ENCODE data around the gene ATP2B1. TPM values are rescaled to one million over a fixed set of nuclear protein-coding genes. Genes with fewer than 3 reads are reported as not detected.

The ATP2B1 gene
- total and polyA plus RNA-seq, 12 donors, result 6.3 to 37.3 (median 17.4) TPM

- DNase-seq, result no peak
- no peak for TF ChIP-seq CTCF (IDR thresholded peaks at IDR 0.05)
- TF ChIP-seq POLR2A (IDR thresholded peaks at IDR 0.05), result no peak
- H3K27me3 ChIP-seq, result no peaks in the 10 kb centered on the region
- no peak overlapping the region for H3K27ac ChIP-seq
- intact Hi-C loops (cut with DNase I), result no loop called here
- H3K4me3 ChIP-seq, result no peak overlapping the region
- peaks cover 0 to 8% of the 10 kb centered on the region in 2 donors for H3K36me3 ChIP-seq (replicated peaks in 1 of 2)
- no peaks in the 10 kb centered on the region for H3K4me1 ChIP-seq (replicated peaks in 1 of 2)
- no peaks in the 10 kb centered on the region for H3K9me3 ChIP-seq (replicated peaks in 1 of 3)
Observed at GRCh38 chr12:89589753-89590152, 118.9 kb downstream of the ATP2B1 start.

- no peak overlapping the region for H3K27ac ChIP-seq
- WGBS, 4 donors, result 88 to 98% (median 94%) methylated on average over 2 of the region's 2 CpGs
- no peaks in the 10 kb centered on the region for H3K9me3 ChIP-seq (replicated peaks in 1 of 3)
- no peaks in the 10 kb centered on the region for H3K4me1 ChIP-seq (replicated peaks in 1 of 2)
- no peaks in the 10 kb centered on the region for H3K36me3 ChIP-seq (replicated peaks in 1 of 2)
- intact Hi-C loops (cut with DNase I), result no loop called here
- DNase-seq, result no peak
- TF ChIP-seq CTCF (IDR thresholded peaks at IDR 0.05) (no peak), POLR2A (IDR thresholded peaks at IDR 0.05) (no peak)
- H3K27me3 ChIP-seq, result no peaks in the 10 kb centered on the region
- no peak overlapping the region for H3K4me3 ChIP-seq
Observed at GRCh38 chr12:89578499-89578898, 130.1 kb downstream of the ATP2B1 start.

- WGBS, 4 donors, result 97 to 100% (median 100%) methylated on average over 1 of the region's 1 CpG
- Histone ChIP-seq H3K4me3 (no peak overlapping the region), H3K27ac (no peak overlapping the region), H3K4me1 (replicated peaks in 1 of 2) (no peaks in the 10 kb centered on the region), H3K9me3 (replicated peaks in 1 of 3) (no peaks in the 10 kb centered on the region), H3K27me3 (no peaks in the 10 kb centered on the region), H3K36me3 (replicated peaks in 1 of 2) (no peaks in the 10 kb centered on the region)
- intact Hi-C loops (cut with DNase I), result no loop called here
- TF ChIP-seq POLR2A (IDR thresholded peaks at IDR 0.05), result no peak
- TF ChIP-seq CTCF (IDR thresholded peaks at IDR 0.05), result no peak
- DNase-seq, result no peak
Observed at GRCh38 chr12:89576572-89577220, 131.9 kb downstream of the ATP2B1 start.

- no peaks in the 10 kb centered on the region for H3K4me1 ChIP-seq (replicated peaks in 1 of 2)
- WGBS, 4 donors, result 77 to 85% (median 81%) methylated on average over 1 of the region's 1 CpG
- intact Hi-C loops (cut with DNase I), result no loop called here
- H3K27ac ChIP-seq, result no peak overlapping the region
- no peaks in the 10 kb centered on the region for H3K9me3 ChIP-seq (replicated peaks in 1 of 3)
- H3K4me3 ChIP-seq, result no peak overlapping the region
- TF ChIP-seq CTCF (IDR thresholded peaks at IDR 0.05) (no peak), POLR2A (IDR thresholded peaks at IDR 0.05) (no peak)
- H3K36me3 ChIP-seq (replicated peaks in 1 of 2), result no peaks in the 10 kb centered on the region
- no peak for DNase-seq
- H3K27me3 ChIP-seq, result no peaks in the 10 kb centered on the region
Observed at GRCh38 chr12:89575374-89575773, 133.3 kb downstream of the ATP2B1 start.
